ES-I3 (cell line): ENCODE results near the gene TMEM95.

ENCODE experiments used
- H3K36me3 ChIP-seq: 2 replicates; pipeline ENCODE4 v1.6.1; 2013; ENCODE audit warnings: mild to moderate bottlenecking, low read length, control low read depth, moderate library complexity; ENCODE audit not compliant: insufficient read depth
- H3K4me1 ChIP-seq: 2 replicates; pipeline ENCODE4 v1.6.1; 2013; ENCODE audit warnings: mild to moderate bottlenecking, control low read depth, low read length; ENCODE audit not compliant: insufficient read depth
- H3K9ac ChIP-seq: 2 replicates; pipeline ENCODE4 v1.6.1; 2013; ENCODE audit warnings: low read depth, mild to moderate bottlenecking, low read length, moderate library complexity
- H3K9me3 ChIP-seq: 2 replicates; pipeline ENCODE4 v1.6.1; 2013; ENCODE audit warnings: mild to moderate bottlenecking, low read length, moderate library complexity; ENCODE audit not compliant: control insufficient read depth, insufficient read depth

The TMEM95 gene

GRCh38 chr17:7405350-7406234, 50.6 kb downstream of the TMEM95 start:
- Histone ChIP-seq H3K9me3 (no peaks in the 10 kb centered on the region), H3K36me3 (no peaks in the 10 kb centered on the region; the same call in 1 of the 2 replicates), H3K4me1 (peaks cover 14% of the 10 kb centered on the region), H3K9ac (peak overlapping the region; percentile 77)

GRCh38 chr17:7406235-7406825, 51.4 kb downstream of the TMEM95 start:
- Histone ChIP-seq H3K4me1 (peaks cover 14% of the 10 kb centered on the region), H3K9ac (peak overlapping the region; percentile 77; the same call in 1 of the 2 replicates), H3K36me3 (no peaks in the 10 kb centered on the region; the same call in 1 of the 2 replicates), H3K9me3 (no peaks in the 10 kb centered on the region)
